H1 (cell line): Measurements from ENCODE around the gene PLLP. TPM values are rescaled to one million over a fixed set of nuclear protein-coding genes. Genes with fewer than 3 reads are reported as not detected.
A peak's percentile ranks its signal among the peaks of the same experiment; 100 is the strongest.

Experiments used
- CTCF ChIA-PET: fragments of 300-600 bp; sonication (Branson Sonifier 250); formaldehyde crosslinking; loops from one replicate; lab custom pipeline; 2021; ENCODE audit not compliant: partially characterized antibody; lab: Charles Lee
- POLR2A ChIA-PET: fragments of 300-600 bp; sonication (Branson Sonifier 250); formaldehyde crosslinking; loops from one replicate; lab custom pipeline; 2021; ENCODE audit warnings: inconsistent platforms; ENCODE audit not compliant: partially characterized antibody; lab: Charles Lee
- DNase-seq, 2 experiments: peaks; one replicate each; pipeline versions ENCODE4 v3.0.0 to v3.0.0-alpha.2; 2010 to 2022; ENCODE audit warnings: low spot score in 2 of 2, low read depth in 1 of 2, mixed read lengths in 1 of 2
- FAIRE-seq: peaks from 2 replicates; lab custom pipeline; 2011; peaks lifted over from hg19 to GRCh38; lab: Jason Lieb, UNC
- H2AFZ ChIP-seq: 2 replicates; pipeline ENCODE4 v1.8.1; 2012; ENCODE audit warnings: low read length, inconsistent platforms
- H2AK5ac ChIP-seq: 2 replicates; pipeline ENCODE4 v1.6.1; 2013; ENCODE audit warnings: low read depth, low read length
- H2BK120ac ChIP-seq: replicated peaks from 2 replicates; pipeline ENCODE3; 2013; ENCODE audit warnings: low read depth, low read length, inconsistent platforms
- H2BK12ac ChIP-seq: 2 replicates; pipeline ENCODE4 v1.6.1; 2013; ENCODE audit warnings: low read depth, low read length
- H2BK15ac ChIP-seq: 2 replicates; pipeline ENCODE4 v1.6.1; 2013; ENCODE audit warnings: low read length
- H2BK20ac ChIP-seq: 2 replicates; pipeline ENCODE4 v1.6.1; 2013; ENCODE audit warnings: low read length
- H2BK5ac ChIP-seq: 2 replicates; pipeline ENCODE4 v1.6.1; 2013; ENCODE audit warnings: low read depth, low read length
- H3K14ac ChIP-seq: 2 replicates; pipeline ENCODE4 v1.6.1; 2013; ENCODE audit warnings: inconsistent platforms; ENCODE audit not compliant: insufficient read length
- H3K18ac ChIP-seq: 2 replicates; pipeline ENCODE4 v1.6.1; 2013; ENCODE audit warnings: low read length; ENCODE audit errors: extremely low read depth
- H3K23ac ChIP-seq: 2 replicates; pipeline ENCODE4 v1.6.1; 2013; ENCODE audit warnings: inconsistent platforms; ENCODE audit not compliant: insufficient read length
- H3K23me2 ChIP-seq: 2 replicates; pipeline ENCODE4 v1.6.1; 2013; ENCODE audit warnings: low read depth, low read length
- H3K27ac ChIP-seq: 2 replicates; pipeline ENCODE4 v1.6.1; 2011; ENCODE audit warnings: low read depth, low read length, inconsistent platforms
- H3K27me3 ChIP-seq, 4 experiments: replicated peaks in 1 of 4; 1 replicate in 1 of 4; 2 replicates in 3 of 4; pipeline versions ENCODE4 v1.6.1 to v1.8.1; 2011 to 2013; ENCODE audit warnings: low read length in 3 of 4, mild to moderate bottlenecking in 3 of 4, inconsistent platforms in 2 of 4, mixed read lengths in 2 of 4, moderate library complexity in 1 of 4; ENCODE audit not compliant: control insufficient read depth in 3 of 4, insufficient read depth in 3 of 4; ENCODE audit errors: extremely low read depth in 1 of 4
- H3K36me3 ChIP-seq, 4 experiments: 2 replicates each; pipeline versions ENCODE4 v1.6.1 to v1.8.1; 2011 to 2013; ENCODE audit warnings: mild to moderate bottlenecking in 4 of 4, low read length in 3 of 4, moderate library complexity in 2 of 4, control low read depth in 1 of 4, inconsistent platforms in 1 of 4; ENCODE audit not compliant: insufficient read depth in 4 of 4, control insufficient read depth in 2 of 4
- H3K4ac ChIP-seq: replicated peaks from 2 replicates; pipeline ENCODE3; 2013; ENCODE audit warnings: low read length, low read depth, mixed read lengths, inconsistent platforms; ENCODE audit not compliant: insufficient read length
- H3K4me1 ChIP-seq, 4 experiments: replicated peaks in 1 of 4; 1 replicate in 1 of 4; 2 replicates in 3 of 4; pipeline versions ENCODE4 v1.6.1 to v1.8.1; 2011 to 2013; ENCODE audit warnings: low read length in 3 of 4, inconsistent platforms in 2 of 4, mixed read lengths in 1 of 4; ENCODE audit not compliant: insufficient read depth in 4 of 4, control insufficient read depth in 3 of 4
- H3K4me2 ChIP-seq, 2 experiments: 2 replicates each; pipeline versions ENCODE4 v1.6.1 to v1.8.1; 2011 to 2013; ENCODE audit warnings: low read depth in 2 of 2, low read length in 2 of 2, control low read depth in 1 of 2, inconsistent platforms in 1 of 2, mild to moderate bottlenecking in 1 of 2; ENCODE audit not compliant: insufficient read depth in 1 of 2
- H3K4me3 ChIP-seq, 4 experiments: fragments of 200-600, 300-600 bp in 1 of 4; sonication (generic), shearing (Covaris generic), sonication (Bioruptor Twin) in 1 of 4; 2 replicates each; pipeline versions ENCODE4 v1.5.1 to v1.8.1; 2011 to 2016; ENCODE audit warnings: low read length in 4 of 4, low read depth in 3 of 4, control low read depth in 2 of 4, inconsistent platforms in 2 of 4, mild to moderate bottlenecking in 2 of 4, mixed read lengths in 1 of 4, moderate library complexity in 1 of 4; ENCODE audit not compliant: insufficient read depth in 2 of 4; ENCODE audit errors: extremely low read depth in 1 of 4
- H3K56ac ChIP-seq: replicated peaks from 2 replicates; pipeline ENCODE3; 2013; ENCODE audit warnings: low read depth, mild to moderate bottlenecking, mixed read lengths, low read length, inconsistent platforms; ENCODE audit not compliant: insufficient read length
- H3K79me1 ChIP-seq: 2 replicates; pipeline ENCODE4 v1.6.1; 2013; ENCODE audit warnings: low read depth, low read length, control low read depth
- H3K79me2 ChIP-seq, 2 experiments: 2 replicates each; pipeline versions ENCODE4 v1.6.1 to v1.8.1; 2012 to 2013; ENCODE audit warnings: low read length in 2 of 2, mild to moderate bottlenecking in 2 of 2, inconsistent platforms in 1 of 2; ENCODE audit not compliant: insufficient read depth in 2 of 2, control insufficient read depth in 1 of 2
- H3K9ac ChIP-seq, 4 experiments: replicated peaks in 1 of 4; 1 replicate in 1 of 4; 2 replicates in 3 of 4; pipeline versions ENCODE4 v1.6.1 to v1.8.1; 2011 to 2013; ENCODE audit warnings: low read depth in 3 of 4, low read length in 3 of 4, control low read depth in 2 of 4, mild to moderate bottlenecking in 2 of 4, moderate library complexity in 2 of 4, inconsistent platforms in 1 of 4; ENCODE audit errors: extremely low read depth in 1 of 4
- H3K9me3 ChIP-seq, 2 experiments: 2 replicates each; pipeline versions ENCODE4 v1.6.1 to v1.8.1; 2012 to 2013; ENCODE audit warnings: mild to moderate bottlenecking in 2 of 2, moderate library complexity in 2 of 2, control low read depth in 1 of 2, inconsistent platforms in 1 of 2, low read depth in 1 of 2, low read length in 1 of 2, mixed read lengths in 1 of 2; ENCODE audit not compliant: insufficient read depth in 2 of 2
- H4K20me1 ChIP-seq, 2 experiments: replicated peaks in 1 of 2; 2 replicates each; pipeline versions ENCODE3 to v1.8.1; 2011 to 2013; ENCODE audit warnings: inconsistent platforms in 2 of 2, low read length in 2 of 2, mild to moderate bottlenecking in 1 of 2; ENCODE audit not compliant: insufficient read depth in 2 of 2, control insufficient read depth in 1 of 2
- H4K5ac ChIP-seq: 2 replicates; pipeline ENCODE4 v1.6.1; 2013; ENCODE audit warnings: low read length, low read depth, mixed read lengths, inconsistent platforms; ENCODE audit not compliant: insufficient read length
- H4K8ac ChIP-seq: 2 replicates; pipeline ENCODE4 v1.8.0; 2013; ENCODE audit warnings: mild to moderate bottlenecking, moderate library complexity, low read length, inconsistent platforms; ENCODE audit not compliant: insufficient read depth; ENCODE audit errors: extremely low read depth
- H4K91ac ChIP-seq: replicated peaks from 2 replicates; pipeline ENCODE3; 2013; ENCODE audit warnings: low read length, mixed read lengths, inconsistent platforms; ENCODE audit not compliant: insufficient read length
- CEBPB ChIP-seq: IDR thresholded peaks from 2 replicates; pipeline ENCODE4 v1.6.1; 2012; ENCODE audit warnings: low read depth, low read length
- EZH2 ChIP-seq: fragments of 200-600 bp; sonication (generic); IDR thresholded peaks from 2 replicates; pipeline ENCODE4 v1.7.1; 2012; ENCODE audit warnings: low read depth, mild to moderate bottlenecking, moderate library complexity, low read length, inconsistent platforms; ENCODE audit not compliant: severe bottlenecking
- FOSL1 ChIP-seq: IDR thresholded peaks from 2 replicates; pipeline ENCODE4 v1.6.1; 2011; ENCODE audit warnings: mild to moderate bottlenecking, low read depth, low read length, moderate library complexity; ENCODE audit not compliant: insufficient read depth
- HDAC2 ChIP-seq, 2 experiments: fragments of 300-600 bp in 1 of 2; sonication (generic) in 1 of 2; IDR thresholded peaks; 2 replicates each; pipeline ENCODE4 v1.6.1; 2011 to 2012; ENCODE audit warnings: low read depth in 2 of 2, low read length in 2 of 2, mild to moderate bottlenecking in 2 of 2, moderate library complexity in 2 of 2, borderline replicate concordance in 1 of 2, inconsistent platforms in 1 of 2
- MAFK ChIP-seq: IDR thresholded peaks from 2 replicates; pipeline ENCODE4 v1.6.1; 2012; ENCODE audit warnings: low read depth, mild to moderate bottlenecking, improper control_type of control experiment, low read length
- NANOG ChIP-seq: IDR thresholded peaks from 2 replicates; pipeline ENCODE4 v1.6.1; 2011; ENCODE audit warnings: low read length, low read depth, mild to moderate bottlenecking, inconsistent platforms; ENCODE audit not compliant: insufficient read depth, poor library complexity, severe bottlenecking
- NRF1 ChIP-seq: IDR thresholded peaks from 2 replicates; pipeline ENCODE4 v1.6.1; 2011; ENCODE audit warnings: mild to moderate bottlenecking, low read depth, low read length, improper control_type of control experiment
- POU5F1 ChIP-seq: IDR thresholded peaks from 2 replicates; pipeline ENCODE4 v1.6.1; 2011; ENCODE audit warnings: low read depth, mild to moderate bottlenecking, low read length, moderate library complexity
- RAD21 ChIP-seq, 2 experiments: IDR thresholded peaks in 1 of 2; conservative IDR thresholded peaks in 1 of 2; 2 replicates each; pipeline ENCODE4 v1.6.1; 2011; ENCODE audit warnings: low read depth in 2 of 2, low read length in 2 of 2, improper control_type of control experiment in 1 of 2, inconsistent platforms in 1 of 2, mild to moderate bottlenecking in 1 of 2, moderate library complexity in 1 of 2
- RNF2 ChIP-seq: fragments of 200-900, 300-1000 bp; sonication (generic); IDR thresholded peaks from 2 replicates; pipeline ENCODE4 v1.7.1; 2016; ENCODE audit warnings: borderline replicate concordance, low read depth, mild to moderate bottlenecking, antibody characterized with exemption, low read length; ENCODE audit not compliant: poor library complexity, severe bottlenecking; ENCODE audit errors: missing control alignments
- SP1 ChIP-seq: IDR thresholded peaks from 2 replicates; pipeline ENCODE4 v1.6.1; 2011; ENCODE audit warnings: low read depth, low read length
- TBP ChIP-seq: IDR thresholded peaks from 2 replicates; pipeline ENCODE4 v1.6.1; 2011; ENCODE audit warnings: low read depth, low read length, improper control_type of control experiment
- ZNF274 ChIP-seq: IDR thresholded peaks from 2 replicates; pipeline ENCODE4 v1.7.0; 2012; ENCODE audit warnings: low read length, borderline replicate concordance; ENCODE audit errors: extremely low read depth
- WGBS, 2 experiments: shearing (Covaris generic) in 1 of 2; methylation state at CpG; one replicate each; pipeline versions ENCODE4 v1.1.6 to v1.1.7; 2013 to 2015; ENCODE audit warnings: low lambda C conversion rate in 2 of 2, mixed read lengths in 2 of 2, inconsistent platforms in 1 of 2, low coverage in 1 of 2, missing lambda C conversion rate in 1 of 2; ENCODE audit not compliant: insufficient replicate concordance in 2 of 2, insufficient coverage in 1 of 2, insufficient read length in 1 of 2; ENCODE audit errors: extremely low coverage in 1 of 2, missing lambda C conversion rate in 1 of 2; 5-methylcytosine and 5-hydroxymethylcytosine counted together
- polyA plus RNA-seq, 7 experiments: library from polyadenylated mRNA; depleted of rRNA in 3 of 7; stranded (reverse) in 5 of 7; unstranded in 2 of 7; fragments of >200 nt in 5 of 7; fragments of 200-250 nt in 2 of 7; gene quantifications; 1 replicate in 5 of 7; 2 replicates in 1 of 7; 4 replicates in 1 of 7; pipeline versions ENCODE4 v1.2.1 to v1.2.3, GENCODE V29; 2011 to 2013; ENCODE audit warnings: missing spikeins in 2 of 7, mixed read lengths in 2 of 7
- total RNA-seq: library from RNA; stranded (reverse); fragmentation: NEBNext Ultra II Directional; extraction: Animal tissue kit (Norgen Biotek cat#: 25700); gene quantifications from 2 replicates; pipeline ENCODE4 v1.2.1, GENCODE V29; 2021

The PLLP gene
- total and polyA plus RNA-seq, 2 of the 8 experiments (the other 6 are each of a cell fraction or from before 2014, with no cell fraction given): 2.9 to 10.6 TPM

DNA sequence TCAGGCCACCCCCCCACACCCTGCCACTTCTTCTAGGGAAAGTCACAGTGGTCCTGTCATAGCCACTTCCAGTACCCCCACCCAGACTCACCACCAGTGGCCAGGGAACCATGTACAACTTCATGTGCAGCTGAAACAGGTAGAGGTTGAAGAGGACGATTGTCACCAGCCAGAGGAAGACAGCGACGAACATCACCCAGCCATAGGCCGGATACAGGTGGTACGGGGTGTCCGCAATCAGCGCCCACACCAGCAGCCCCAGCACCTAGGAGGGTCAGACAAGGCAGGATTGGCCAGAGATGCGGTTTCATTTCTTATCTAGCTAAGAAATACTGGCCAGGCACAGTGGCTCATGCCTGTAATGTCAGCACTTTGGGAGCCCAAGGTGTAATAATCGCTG is 22.7 kb downstream of the PLLP start:
- Histone ChIP-seq H2BK5ac (no peak overlapping the region), H3K27me3 (no peaks in the 10 kb centered on the region), H2AK5ac (no peak overlapping the region), H3K18ac (no peak overlapping the region), H3K9ac (no peak overlapping the region), H3K36me3 (no peaks in the 10 kb centered on the region), H3K4me1 (peaks cover 4 to 17% (median 7%) of the 10 kb centered on the region in 4 experiments), H3K4me3 (no peak overlapping the region), H3K4me2 (no peak overlapping the region), H4K8ac (no peak overlapping the region), H2BK120ac (peak overlapping the region; percentile 43), H4K5ac (no peak overlapping the region), H3K9me3 (no peaks in the 10 kb centered on the region), H3K23ac (no peak overlapping the region), H2AFZ (no peak overlapping the region), H3K23me2 (0 out of 2 replicates have a peak, but pooled peaks cover 2% of the 10 kb centered on the region), H3K27ac (no peak overlapping the region), H4K20me1 (no peaks in the 10 kb centered on the region), H2BK12ac (peak overlapping the region; percentile 85; the same call in 1 of the 2 replicates), H3K79me1 (no peaks in the 10 kb centered on the region), H4K91ac (peak overlapping the region; percentile 65), H2BK20ac (0 out of 2 replicates have a peak overlapping the region, but pooled peaks have one; percentile 93), H3K14ac (no peak overlapping the region), H2BK15ac (0 out of 2 replicates have a peak overlapping the region, but pooled peaks have one; percentile 4), H3K79me2 (no peaks in the 10 kb centered on the region), H3K56ac (no peak overlapping the region), H3K4ac (no peak overlapping the region)
- DNase-seq: no peak
- no peak for FAIRE-seq
- POLR2A ChIA-PET: interaction anchor here (0.5 kb wide), 1 partner anchor 155 kb away, joined by 3 read pairs; no protein-coding TSS in a partner anchor
- WGBS, 2 experiments: 96% methylated on average over 9 of the region's 9 CpGs; no CpG with 5 or more reads in 1 of the 2 experiments
- CTCF ChIA-PET: interaction anchor here (0.9 to 1.0 kb wide), 2 partner anchors 10 to 160 kb away, joined by 3 read pairs; no protein-coding TSS in a partner anchor
- no peak for TF ChIP-seq HDAC2 (IDR thresholded peaks at IDR 0.05; ENCODE audit: borderline replicate concordance in 1 of 2, low read depth in 2 of 2, low read length in 2 of 2)
- no peak for TF ChIP-seq POU5F1
- TF ChIP-seq MAFK: no peak
- TF ChIP-seq EZH2: no peak
- TF ChIP-seq NRF1: no peak
- no peak for TF ChIP-seq NANOG
- no peak for TF ChIP-seq CEBPB
- TF ChIP-seq TBP: no peak
- no peak for TF ChIP-seq RAD21 (IDR thresholded peaks at IDR 0.05 in 1 of 2, conservative IDR thresholded peaks at IDR 0.05 in 1 of 2; ENCODE audit: low read depth in 2 of 2, low read length in 2 of 2)
- TF ChIP-seq RNF2: no peak
- TF ChIP-seq ZNF274: no peak
- TF ChIP-seq FOSL1: no peak
- no peak for TF ChIP-seq SP1
